ENCODE measurements around the gene TTC9B.

TTC9B gene

DNA sequence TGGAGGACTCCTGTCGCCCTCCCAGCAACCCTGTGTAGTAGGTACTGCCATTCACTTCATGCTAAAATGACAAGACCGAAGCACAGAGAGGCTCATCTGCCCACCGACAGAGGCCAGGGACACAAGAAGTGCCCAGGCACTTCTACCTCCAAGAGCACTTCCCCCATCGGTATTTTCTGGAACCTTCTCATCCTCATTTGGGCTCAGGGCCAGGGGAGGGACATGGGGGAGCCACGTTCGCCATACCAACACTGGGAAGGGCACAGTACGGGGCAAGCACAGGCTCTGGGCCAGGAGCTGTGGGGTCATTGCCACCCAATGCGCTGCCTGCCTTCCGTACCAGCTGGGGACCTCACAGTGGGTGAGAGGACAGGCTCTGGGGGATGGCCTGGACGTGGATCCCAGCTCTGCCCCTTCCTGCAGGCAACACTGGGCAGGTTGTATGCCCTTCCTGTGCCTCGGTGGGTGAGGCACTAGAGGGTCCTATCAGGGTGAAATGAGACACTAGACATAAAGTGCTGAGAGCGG is 29.6 kb upstream of the TTC9B start:
- DNase-seq, result no peak

DNA sequence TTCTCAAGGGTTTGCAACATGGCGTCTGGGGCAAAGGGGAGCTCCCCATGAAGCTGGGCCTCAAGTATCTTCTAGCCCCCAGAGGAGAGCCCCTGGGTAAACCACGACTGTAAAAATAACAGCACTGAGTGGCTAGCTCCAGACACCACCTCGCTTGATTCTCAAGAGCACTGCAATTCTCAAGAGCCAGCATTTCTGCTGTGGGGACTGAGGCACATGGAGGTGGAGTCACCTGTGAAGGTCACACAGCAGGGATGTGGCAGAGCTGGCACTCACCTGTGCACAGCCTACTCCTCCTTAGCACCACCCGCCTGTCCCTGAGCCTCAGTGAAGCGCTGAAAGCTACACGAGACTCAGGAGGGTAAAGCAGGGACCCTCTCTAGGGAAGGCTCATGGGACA is 29.0 kb upstream of the TTC9B start:
- DNase-seq, result no peak

DNA sequence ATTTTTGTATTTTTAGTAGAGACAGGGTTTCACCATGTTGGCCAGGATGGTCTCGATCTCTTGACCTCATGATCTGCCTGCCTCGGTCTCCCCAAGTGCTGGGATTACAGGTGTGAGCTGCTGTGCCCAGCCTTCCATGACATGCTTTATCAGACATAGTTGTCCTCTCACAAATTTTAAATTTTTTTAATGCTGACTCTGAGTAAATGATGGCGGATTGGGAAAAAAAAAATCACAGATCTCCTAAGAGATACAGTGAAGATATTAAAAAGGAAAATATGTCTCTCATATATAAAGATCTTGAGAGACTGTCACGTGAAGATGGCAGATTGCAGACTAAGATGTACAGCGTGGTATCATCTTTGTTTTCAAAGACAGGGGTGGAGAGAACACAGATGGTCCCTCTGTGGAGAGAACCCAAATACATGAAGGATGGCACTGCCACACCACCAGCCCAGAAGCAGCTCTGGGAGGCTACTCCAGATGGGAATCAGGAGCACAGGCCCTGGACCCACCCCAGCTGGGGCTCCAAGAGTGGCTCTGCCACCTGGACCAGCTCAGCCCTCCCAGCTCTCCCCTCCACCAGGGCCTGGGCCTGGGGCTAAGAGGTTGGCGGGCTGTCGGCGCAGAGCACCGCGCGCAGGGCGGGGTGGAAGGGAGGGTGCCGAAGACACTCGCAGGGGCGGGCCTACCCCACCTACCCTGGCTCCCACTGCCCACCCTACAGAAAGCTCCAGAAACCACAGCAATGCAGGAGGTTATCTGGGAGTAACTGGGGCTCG is 28.3 kb upstream of the TTC9B start:
- DNase-seq, result no peak

DNA sequence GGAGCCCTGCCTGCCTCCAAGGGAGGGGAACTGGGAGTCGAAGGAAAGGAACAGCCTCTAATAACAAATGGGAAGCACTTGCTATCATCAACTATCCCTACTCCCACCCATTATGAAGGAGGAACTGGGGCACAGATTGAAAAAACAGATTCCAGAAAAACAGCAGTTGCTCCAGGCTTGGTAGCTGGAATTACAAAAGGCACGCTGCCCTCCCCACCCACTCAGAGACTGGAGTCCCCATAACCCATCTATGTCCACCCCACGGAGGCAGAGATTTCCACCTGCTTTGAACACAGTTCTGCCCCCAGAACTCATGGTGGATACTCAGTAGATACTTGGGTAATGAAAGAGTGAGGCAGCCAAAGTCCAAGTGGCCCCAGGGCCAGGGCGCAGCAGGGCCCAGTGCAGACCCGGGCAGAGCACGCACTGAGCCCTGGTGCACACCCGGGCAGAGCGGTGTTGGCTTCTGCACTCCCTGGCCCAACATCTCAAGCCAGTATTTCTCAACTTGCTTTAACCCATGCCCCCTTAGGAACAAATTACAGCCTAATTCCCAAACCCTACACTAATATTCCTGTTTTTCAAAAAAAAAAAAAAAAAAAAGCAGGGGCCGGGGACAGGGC is 27.4 kb upstream of the TTC9B start:
- DNase-seq, result no peak

DNA sequence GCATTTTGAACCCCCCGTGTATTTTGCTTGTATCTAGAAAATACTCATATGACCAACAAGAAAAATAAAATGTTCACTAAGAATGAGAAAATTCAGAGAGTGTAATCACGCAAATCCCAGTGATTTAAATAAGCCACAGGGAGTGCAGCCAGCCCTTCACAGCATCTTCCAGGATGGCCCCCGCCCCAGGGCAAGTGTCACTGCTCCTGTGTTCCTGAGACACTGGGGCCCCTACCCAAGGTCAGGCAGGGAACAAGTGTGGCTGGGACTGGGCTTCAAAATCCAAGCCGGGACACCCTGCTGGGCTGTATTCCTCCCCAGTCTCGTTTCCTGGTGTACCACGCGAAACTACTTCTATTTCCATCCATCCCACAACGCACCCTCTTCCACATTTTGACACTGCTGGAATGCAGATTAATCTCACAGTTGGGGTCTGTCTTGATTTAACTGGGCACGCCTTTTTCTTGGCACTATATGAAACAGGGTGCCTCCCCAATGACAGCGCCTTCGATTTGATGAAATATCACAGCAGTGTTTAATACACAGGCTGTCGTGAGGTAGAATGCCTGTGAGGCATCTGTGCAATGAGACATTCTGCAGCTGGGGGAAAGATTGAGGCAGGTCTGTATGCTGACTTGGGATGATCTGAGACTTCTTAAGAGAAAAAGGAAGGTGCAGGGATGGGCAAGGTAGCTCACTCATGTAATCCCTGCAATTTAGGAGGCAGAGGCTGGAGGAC is 26.6 kb upstream of the TTC9B start:
- DNase-seq, result no peak

DNA sequence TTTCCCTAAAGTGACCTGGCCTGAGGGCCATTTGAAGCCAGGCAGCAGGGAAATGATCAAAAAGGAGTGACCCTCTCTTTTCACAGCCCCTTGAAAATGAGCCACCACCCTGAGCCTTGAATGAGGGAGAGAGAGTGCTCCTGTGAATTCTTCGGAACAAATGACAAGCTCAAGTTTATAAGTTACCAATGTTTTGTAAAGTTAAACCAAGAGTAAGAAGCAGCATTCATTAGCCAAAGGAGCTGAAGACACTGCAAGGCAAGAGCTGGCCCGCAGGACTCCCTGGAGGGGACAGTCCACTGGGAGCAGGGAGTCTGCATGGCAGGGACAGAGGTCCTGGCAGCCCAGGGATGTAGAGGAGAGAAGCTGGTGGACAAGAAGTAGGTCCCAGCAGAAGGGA is 25.0 kb upstream of the TTC9B start:
- no peak for DNase-seq

DNA sequence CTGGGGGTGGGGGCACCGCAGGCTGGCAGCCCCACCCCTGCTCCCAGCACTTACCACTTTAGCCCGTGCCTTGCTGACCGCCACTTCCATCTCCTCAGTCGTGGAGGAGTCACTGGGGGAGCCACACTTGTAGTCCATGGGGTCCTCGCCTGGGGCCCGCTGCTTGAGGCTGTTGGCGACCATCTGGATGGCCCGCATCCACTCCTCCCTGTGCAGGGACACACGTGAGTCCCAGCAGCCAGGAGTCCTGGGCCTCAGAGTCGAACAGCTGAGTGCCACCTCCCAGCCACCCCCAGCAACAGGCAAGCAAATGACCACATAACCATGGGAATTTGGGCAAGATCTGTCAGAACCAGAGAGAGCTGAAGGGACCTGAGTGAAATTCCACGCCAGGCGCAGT is 24.3 kb upstream of the TTC9B start:
- no peak for DNase-seq

DNA sequence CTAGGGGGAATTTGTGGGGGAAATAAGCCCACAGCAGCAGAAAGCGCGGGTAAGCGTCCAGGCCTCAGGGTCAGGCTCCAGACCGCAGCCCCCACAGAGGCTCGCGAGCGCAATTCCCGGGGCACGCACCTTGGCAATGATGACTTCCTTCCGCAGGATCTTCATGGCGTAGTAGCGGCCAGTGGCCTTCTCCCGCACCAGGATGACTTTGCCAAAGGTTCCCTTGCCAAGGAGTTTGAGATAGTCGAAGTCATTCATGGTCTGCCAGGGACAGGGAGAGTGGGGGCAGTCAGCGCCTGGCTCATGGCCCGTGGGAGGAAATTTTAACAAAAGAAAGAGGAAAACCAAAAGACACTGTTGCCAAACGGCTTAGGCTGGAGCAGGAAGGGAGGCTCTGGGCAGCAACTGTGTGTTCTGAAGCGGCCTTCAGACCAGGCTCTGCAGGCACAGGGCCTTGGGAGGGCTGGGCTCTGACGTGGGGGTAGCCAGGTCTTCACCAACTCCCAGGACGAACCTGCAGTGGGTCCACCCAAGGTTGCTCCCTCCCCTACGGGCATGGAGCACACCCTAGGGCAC is 23.7 kb upstream of the TTC9B start:
- no peak for DNase-seq

DNA sequence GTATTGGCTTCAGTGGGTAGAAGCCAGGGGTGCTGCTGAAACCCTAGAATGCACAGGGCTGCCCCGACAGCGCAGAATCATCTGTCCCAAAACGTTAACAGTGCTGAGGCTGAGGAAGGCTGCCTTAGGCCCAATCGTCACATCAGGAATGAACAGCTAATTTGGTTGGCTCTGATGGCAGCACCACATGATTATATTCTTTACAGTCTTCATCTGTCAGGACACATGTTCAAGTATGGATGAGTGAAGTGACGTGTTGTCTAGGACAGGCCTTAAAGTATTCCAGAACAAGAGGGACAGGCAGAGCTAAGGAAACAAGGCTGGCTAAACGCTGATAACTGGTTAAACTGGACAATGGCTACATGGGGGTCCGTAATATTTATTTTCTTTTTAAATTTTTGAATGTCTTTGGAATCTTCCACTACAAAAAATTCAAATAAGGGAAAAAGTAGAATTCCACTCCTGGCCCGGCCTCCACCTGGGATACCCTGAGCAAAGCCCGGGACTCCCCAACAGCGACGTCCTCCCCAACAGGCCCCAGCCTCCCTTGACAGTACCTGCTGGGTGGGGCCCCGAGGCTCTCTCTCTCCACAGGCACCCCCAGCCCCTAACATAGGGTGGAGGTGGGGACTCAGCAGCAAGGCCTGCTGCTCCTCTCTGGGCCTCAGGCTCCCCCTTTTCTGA is 23.1 kb upstream of the TTC9B start:
- no peak for DNase-seq

DNA sequence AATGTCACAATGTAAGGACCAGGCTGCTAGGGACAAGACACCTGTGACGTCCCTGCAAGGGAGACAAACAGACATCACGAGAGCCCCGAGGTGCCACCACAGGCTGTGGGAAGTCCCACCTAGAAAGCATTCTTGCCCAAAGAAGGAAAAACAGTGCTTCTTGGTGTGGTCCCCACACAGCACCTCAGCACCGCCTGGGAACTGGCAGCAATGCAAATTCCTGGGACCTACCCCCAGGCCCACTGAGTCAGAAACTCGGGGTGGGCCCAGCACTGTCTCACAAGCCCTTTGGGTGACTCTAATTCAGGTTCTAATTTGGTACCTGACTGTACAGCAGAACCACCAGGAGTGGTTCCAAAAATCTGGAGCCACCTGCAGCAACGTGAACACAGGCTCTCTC is 22.1 kb upstream of the TTC9B start:
- no peak for DNase-seq

DNA sequence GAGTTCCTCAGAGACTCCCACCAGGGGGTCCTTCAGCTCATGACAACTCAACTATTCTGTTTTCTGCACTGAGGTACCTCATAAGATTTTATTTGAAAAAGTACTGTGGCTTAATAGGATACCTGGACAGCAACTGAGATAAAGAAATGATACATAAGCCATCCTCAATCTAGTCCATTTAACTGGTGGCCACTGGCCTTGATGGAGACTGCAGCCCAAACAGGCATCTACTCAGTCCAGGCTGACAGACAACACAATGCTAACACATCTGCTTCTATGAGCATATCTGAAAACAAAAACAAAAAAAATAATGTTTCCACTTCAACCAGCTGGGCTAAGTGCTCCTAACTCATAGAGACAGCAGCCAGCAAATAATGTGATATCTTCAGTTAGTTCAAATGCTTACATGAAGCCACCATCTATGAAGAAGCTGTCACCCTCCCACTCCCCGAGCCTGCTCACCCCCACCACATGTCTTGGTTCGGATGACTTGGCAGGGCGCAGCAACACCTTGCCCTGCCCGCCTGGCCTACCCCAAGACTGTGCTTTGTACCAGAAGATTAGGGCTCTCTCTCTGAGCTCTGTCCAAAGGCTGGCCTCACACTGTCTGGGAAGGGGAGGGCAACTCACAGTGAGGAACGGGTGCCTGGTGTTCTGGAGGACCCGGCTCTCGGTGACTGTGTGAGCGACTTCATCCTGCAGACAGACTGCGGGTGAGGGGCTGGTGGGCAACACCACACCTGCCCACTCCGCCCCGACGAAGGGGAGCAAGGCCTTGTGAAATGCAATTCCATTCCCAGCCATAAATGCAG is 21.4 kb upstream of the TTC9B start:
- no peak for DNase-seq

DNA sequence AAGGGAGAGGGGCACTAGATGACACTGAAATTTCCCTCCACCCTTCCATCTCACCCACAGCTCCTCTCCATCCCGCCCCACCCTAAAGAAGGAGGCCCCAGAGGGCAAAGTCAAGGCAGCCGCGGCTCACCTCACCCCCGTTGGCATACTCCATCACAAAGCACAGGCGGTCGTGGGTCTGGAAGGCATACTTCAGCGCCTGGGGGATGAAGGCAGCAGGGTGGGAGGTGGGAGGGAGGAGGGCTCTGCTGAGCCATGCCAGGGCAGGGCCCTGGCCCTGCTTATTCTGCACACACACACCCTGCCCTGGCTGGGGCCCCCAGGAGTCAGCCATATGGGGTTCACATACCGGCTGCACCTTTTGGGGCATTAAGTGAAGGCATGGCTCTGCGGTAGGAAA is 20.6 kb upstream of the TTC9B start:
- no peak for DNase-seq

DNA sequence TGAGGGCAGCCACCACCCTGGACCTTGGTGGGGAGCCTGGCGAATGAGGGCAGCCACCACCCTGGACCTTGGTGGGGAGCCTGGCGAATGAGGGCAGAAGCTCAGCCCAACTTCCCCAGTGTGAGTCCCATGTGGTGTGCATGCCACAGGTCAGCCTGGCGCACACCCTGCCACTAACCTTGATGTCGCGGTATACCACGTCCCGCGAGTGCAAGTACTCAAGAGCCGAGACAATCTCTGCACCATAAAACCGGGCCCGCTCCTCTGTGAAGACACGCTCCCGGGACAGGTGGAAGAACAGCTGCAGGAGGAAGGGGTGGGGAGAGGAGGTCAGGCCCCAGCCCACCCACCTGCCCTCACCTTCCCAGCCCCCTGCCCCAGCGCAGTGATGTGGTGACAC is 19.6 kb upstream of the TTC9B start:
- DNase-seq, result no peak

DNA sequence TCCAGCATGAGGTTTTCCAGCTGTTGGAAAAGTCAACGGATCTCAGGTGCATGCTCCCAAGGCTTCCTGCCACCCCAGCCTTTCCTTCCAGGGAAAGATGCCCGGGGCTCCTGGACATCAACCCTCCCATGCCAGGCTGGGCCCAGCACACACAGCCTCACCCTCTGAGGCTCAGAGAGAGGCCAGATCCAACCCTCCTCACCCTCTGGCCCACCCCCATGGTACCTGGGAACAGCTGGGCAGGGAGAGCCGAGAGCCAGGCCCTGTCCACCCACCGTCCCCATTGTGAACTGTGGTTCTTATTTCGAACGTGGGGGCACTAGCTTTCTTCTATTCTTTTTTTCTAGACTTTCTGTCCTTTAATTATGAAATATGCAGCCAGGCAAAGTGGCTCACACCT is 18.2 kb upstream of the TTC9B start:
- DNase-seq, result no peak

DNA sequence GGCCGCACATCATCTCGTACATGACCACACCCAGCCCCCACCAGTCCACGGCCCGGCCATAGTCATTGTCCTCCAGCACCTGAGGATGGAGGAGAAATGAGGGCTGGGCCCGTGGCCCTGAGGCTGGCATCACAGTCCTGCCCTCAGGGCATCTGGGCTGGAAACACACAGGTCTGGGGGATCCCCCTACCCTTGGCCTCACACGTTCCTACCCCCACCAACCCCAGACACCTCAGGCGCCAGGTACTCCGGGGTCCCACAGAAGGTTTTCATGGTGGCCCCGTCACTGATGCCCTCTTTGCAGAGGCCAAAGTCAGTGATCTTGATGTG is 17.8 kb upstream of the TTC9B start:
- DNase-seq, result no peak

DNA sequence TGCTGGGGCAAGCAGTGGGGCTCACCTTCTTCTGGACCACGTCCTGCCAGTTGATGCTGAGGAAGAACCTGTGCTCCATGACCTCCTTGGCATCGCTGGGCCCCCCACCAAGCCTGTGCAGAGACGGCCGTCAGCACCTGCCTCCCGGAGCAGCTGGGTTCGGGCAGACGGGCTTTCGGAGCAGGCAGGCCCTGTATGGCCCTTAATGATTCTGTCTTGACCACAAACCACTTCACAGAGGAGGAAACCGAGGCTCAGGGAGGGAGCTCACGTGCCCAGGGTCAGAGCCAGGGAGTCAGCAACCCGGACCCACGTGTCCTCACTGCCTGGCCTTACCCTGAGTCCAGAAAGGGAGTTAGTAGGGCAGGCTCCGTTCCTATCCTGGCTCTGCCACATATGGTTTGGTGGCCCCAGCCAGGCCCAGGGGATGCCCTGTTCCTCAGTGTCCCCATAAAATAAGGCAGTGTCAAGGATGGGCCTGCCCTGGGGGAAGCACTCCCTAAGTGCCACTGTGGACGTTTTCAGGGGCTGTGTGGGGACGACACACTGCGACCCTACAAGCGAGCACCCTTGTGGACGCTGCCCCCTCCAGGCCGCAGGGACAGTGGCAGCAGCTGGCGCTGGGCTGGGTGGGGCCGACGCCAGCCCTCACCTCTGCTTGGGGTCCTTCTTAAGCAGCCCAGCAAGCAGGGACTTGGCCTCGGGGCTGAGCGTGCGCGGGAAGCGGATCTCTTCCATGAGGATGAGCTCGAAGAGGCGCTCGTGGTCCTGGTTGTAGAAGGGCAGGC is 17.2 kb upstream of the TTC9B start:
- DNase-seq, result no peak

DNA sequence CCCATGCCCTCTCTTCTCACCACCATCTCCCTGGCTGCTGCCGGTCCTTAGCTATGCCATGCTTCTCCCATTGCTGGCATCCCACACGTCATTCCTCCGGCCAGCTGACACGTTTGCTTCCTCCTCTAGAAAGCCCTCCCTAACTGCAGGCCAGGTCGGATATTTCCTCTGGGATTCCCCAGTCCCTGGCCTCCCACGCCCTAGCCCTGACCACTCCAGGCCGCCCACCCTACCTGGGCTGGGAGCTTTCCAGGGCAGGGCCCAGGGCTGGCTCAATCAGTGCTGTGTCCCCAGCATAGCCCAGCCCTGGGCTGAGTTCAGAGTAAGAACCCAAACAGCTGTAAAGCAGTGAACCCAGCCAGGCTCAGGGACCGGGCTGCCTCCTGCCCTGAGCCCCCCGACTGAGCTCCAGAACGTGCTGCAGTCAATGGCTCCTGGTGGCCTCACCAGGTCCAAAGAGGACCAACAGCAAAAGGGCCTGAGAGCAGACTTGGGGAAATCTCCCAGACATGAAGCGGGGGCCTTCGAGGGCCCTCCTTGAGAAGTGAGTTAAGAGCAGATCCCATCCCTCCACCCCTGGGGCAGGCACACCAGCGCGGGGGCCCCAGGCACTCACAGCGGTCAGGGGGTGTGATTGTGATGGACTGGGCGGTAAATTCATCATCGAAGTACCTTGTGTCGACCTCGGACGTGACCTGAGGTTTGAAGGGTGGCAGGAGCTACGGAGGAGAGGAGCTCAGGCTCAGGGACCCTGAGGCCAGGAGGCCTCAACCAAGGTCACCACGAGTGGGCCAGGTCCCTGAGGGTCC is 16.4 kb upstream of the TTC9B start:
- DNase-seq, result no peak

DNA sequence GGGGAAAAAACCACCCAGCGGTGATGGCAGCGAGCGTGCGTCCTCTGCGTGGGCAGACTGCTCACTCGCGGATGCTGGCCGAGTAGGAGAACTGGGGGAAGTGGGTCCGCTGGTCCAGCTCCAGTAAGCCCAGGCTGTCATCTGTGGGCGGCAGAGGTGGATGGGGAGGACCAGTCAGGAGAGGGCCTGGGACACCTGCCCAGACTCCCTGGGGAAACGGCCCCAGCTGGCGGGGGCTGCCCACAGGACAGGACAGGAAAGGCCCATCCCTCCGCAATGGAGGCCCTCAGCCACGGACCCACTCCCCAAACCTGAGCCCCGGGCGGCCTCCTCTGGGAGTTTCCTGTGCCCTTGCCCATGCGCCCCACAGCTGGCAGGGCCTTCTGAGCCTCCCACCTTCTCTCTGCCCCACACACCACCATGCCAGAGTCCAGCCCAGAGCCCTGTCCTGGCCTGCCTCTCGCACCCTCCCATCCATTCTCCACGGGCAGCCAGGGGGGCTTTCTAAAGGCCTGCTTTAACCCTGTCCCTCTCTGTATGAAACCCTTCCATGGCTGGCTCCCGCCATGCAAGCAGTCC is 15.7 kb upstream of the TTC9B start:
- DNase-seq, result no peak

DNA sequence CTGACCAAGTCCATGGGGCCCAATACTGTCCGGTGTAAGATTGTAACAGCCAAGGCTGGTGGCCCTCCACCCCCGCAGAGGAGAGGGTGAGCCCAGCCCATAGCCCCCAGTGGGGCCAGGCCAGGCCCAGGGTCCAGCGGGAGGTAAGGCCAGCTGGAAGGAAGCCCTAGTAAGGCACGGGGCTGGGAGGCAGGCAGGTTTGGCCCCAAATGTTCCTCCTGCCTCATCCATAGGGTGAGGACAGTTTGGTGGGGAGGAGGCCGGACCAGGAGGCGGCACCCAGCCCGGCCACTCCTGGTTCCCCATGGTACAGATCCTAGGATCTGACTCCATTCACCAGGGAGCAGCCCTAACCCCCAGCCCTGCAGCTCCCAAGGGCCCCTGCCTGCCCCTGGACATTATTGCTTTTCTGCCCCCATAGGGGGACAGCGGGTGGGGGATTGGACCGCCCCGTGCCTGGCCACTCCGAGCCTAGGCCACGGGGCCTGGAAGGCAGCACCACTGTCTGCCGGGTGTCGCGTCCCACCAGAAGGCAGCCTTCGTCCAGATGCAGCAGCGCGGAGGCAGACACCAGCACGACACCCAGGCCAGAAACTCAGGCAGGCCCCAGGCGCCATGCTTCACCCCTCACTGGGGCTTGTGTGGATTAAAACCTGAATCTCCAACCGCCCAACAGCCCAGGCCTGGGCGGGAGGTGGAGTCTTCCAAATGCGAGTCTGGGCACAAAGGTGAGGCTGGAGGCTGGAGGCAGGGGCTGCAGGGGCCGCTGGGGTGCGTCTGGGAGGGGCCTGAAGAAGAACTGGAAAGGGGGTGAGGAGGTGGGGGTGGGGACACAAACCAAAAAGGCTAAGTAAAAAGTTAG is 15.0 kb upstream of the TTC9B start:
- no peak for DNase-seq

Measured in stimulated activated CD4-positive, alpha-beta T cell treated with anti-CD3 and anti-CD28 coated beads, Interleukin-1b, Interleukin-23, amount 100 ng/mL, for 48 hours (primary cell).